Fibroblast of lung (primary cell): ENCODE data around the gene SLC5A1.

Experiments used
- EZH2 ChIP-seq: IDR thresholded peaks from 2 replicates; pipeline ENCODE4 v1.5.1; 2012; ENCODE audit warnings: low read length, control low read depth, mild to moderate bottlenecking; ENCODE audit errors: missing control alignments
- TF ChIP-seq, protein P1 (sequence below), 2 donors: IDR thresholded peaks in 1 of 2; conservative IDR thresholded peaks in 1 of 2; 1 replicate in 1 of 2; 2 replicates in 1 of 2; pipeline ENCODE4 v1.5.1; 2011 to 2012; ENCODE audit warnings: low read length in 2 of 2, control low read depth in 1 of 2, inconsistent platforms in 1 of 2, low read depth in 1 of 2, mild to moderate bottlenecking in 1 of 2

DNA sequence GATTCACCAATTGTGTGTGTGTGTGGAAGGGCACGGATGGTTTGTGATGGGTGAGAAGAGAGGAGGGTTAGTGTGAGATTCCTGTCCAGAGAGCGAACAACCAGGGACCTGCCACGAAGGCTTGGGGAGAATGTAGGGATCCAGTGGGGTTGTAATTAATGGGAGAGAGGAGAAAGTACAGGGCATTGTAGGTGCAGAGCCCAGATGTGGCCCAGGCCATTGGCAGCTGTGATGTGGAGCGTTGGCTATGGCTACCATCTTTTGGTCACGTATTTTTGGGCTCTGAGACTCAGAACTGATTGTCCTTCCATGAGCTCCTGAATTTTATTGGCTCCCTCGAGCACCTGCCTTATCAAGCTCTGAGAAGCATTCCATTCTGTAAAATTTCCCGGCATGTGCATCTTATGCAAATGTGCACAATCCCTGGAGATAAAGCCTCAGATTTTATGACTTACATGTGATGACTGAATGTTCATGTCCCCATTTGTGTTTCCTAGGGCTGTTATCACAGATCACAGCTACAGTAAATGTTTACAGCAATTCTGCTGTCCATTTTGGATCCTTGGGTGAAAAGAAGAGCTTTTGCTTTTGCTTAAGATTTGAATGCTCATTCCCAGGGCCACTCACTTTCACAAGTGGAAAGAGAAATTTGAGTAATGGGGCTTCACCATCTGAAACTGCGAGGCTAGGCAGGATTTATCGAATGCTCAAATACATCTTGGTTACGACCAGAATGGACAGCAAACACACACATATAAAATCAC is 33.1 kb downstream of the SLC5A1 start:
- no peak for TF ChIP-seq EZH2
- TF ChIP-seq, protein P1, sequence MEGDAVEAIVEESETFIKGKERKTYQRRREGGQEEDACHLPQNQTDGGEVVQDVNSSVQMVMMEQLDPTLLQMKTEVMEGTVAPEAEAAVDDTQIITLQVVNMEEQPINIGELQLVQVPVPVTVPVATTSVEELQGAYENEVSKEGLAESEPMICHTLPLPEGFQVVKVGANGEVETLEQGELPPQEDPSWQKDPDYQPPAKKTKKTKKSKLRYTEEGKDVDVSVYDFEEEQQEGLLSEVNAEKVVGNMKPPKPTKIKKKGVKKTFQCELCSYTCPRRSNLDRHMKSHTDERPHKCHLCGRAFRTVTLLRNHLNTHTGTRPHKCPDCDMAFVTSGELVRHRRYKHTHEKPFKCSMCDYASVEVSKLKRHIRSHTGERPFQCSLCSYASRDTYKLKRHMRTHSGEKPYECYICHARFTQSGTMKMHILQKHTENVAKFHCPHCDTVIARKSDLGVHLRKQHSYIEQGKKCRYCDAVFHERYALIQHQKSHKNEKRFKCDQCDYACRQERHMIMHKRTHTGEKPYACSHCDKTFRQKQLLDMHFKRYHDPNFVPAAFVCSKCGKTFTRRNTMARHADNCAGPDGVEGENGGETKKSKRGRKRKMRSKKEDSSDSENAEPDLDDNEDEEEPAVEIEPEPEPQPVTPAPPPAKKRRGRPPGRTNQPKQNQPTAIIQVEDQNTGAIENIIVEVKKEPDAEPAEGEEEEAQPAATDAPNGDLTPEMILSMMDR (conservative IDR thresholded peaks at IDR 0.05 in 1 of 2, IDR thresholded peaks at IDR 0.05 in 1 of 2; ENCODE audit: low read depth in 1 of 2, low read length in 2 of 2): no peak
